ENCODE results near the gene SPEN.
A peak's percentile ranks its signal among the peaks of the same experiment; 100 is the strongest.

SPEN gene

DNA sequence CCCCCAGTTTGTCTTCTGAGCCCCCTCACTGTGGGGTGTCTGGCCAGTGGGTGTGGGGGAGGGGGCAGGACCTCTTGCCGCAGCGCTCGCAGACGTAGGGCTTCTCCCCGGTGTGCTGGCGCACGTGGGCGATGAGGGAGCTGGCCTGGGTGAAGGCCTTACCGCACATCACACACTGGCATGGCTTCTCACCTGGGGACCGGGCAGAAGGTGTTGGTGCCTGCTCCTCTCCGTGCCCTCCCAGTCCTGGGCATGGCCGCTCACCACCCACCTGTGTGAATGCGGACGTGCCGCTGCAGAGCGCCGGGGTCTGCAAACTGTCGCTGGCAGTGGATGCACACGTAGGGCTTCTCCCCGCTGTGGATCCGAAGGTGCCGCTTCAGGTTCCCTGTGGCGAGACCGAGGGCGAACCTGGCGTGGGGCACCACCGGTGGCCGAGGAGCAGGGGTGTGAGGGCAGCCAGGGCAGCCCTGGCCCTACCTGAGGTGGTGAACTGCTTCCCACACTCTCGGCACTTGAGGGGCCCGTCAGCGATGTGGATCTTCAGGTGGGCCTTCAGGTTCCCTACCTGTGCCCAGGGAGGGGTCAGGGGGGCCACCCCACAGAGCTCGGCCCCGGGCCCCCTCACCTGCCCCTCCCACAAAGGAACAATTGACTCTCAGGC, 96.0 kb downstream of the SPEN start:
- intact Hi-C loops (cut with micrococcal nuclease), result no loop called here
- peaks cover 100% of the 10 kb centered on the region for H3K36me3 Mint-ChIP-seq (ENCODE audit: low read depth)

GRCh38 chr1:15943992-15944307, 96.4 kb downstream of the SPEN start:
- H3K27ac Mint-ChIP-seq, result no peak overlapping the region
- H3K9me3 Mint-ChIP-seq, result no peaks in the 10 kb centered on the region
- intact Hi-C loops (cut with micrococcal nuclease), result no loop called here
- peaks cover 95% of the 10 kb centered on the region for H3K36me3 Mint-ChIP-seq (ENCODE audit: low read depth)
- H3K4me3 Mint-ChIP-seq, result no peak overlapping the region
- peaks cover 28% of the 10 kb centered on the region for H3K4me1 Mint-ChIP-seq (ENCODE audit: low read depth)
- no peaks in the 10 kb centered on the region for H3K27me3 Mint-ChIP-seq

More for the DNA sequence above, 96.0 kb downstream of the SPEN start:
- peaks cover 24% of the 10 kb centered on the region for H3K4me1 Mint-ChIP-seq (ENCODE audit: low read depth)
- no peak overlapping the region for H3K4me3 Mint-ChIP-seq
- no peaks in the 10 kb centered on the region for H3K9me3 Mint-ChIP-seq
- H3K27ac Mint-ChIP-seq, result no peak overlapping the region
- no peaks in the 10 kb centered on the region for H3K27me3 Mint-ChIP-seq

- no peaks in the 10 kb centered on the region for H3K9me3 Mint-ChIP-seq
- no peak overlapping the region for H3K4me3 Mint-ChIP-seq
- peaks cover 90% of the 10 kb centered on the region for H3K36me3 Mint-ChIP-seq (ENCODE audit: low read depth)
- peaks cover 28% of the 10 kb centered on the region for H3K4me1 Mint-ChIP-seq (ENCODE audit: low read depth)
- intact Hi-C loops (cut with micrococcal nuclease), result no loop called here
- H3K27me3 Mint-ChIP-seq, result no peaks in the 10 kb centered on the region
- H3K27ac Mint-ChIP-seq, result no peak overlapping the region
These were observed 97.0 kb downstream of the SPEN start for GRCh38 chr1:15944308-15945010.

- Mint-ChIP-seq H3K27me3 (no peaks in the 10 kb centered on the region), H3K9me3 (no peaks in the 10 kb centered on the region), H3K4me1 (ENCODE audit: low read depth) (peaks cover 33% of the 10 kb centered on the region), H3K36me3 (ENCODE audit: low read depth) (peaks cover 83% of the 10 kb centered on the region), H3K27ac (no peak overlapping the region), H3K4me3 (no peak overlapping the region)
- intact Hi-C loops (cut with micrococcal nuclease), result no loop called here
These were observed 97.7 kb downstream of the SPEN start for GRCh38 chr1:15945011-15945831.

- intact Hi-C loops (cut with micrococcal nuclease), result no loop called here
- no peak overlapping the region for H3K27ac Mint-ChIP-seq
- peaks cover 40% of the 10 kb centered on the region for H3K4me1 Mint-ChIP-seq (ENCODE audit: low read depth)
- H3K27me3 Mint-ChIP-seq, result no peaks in the 10 kb centered on the region
- H3K4me3 Mint-ChIP-seq, result no peak overlapping the region
- H3K9me3 Mint-ChIP-seq, result no peaks in the 10 kb centered on the region
- peaks cover 76% of the 10 kb centered on the region for H3K36me3 Mint-ChIP-seq (ENCODE audit: low read depth)
These were observed 98.4 kb downstream of the SPEN start for GRCh38 chr1:15945832-15946448.

- Mint-ChIP-seq H3K36me3 (ENCODE audit: low read depth) (peaks cover 70% of the 10 kb centered on the region), H3K27me3 (no peaks in the 10 kb centered on the region), H3K9me3 (no peaks in the 10 kb centered on the region), H3K27ac (no peak overlapping the region), H3K4me3 (no peak overlapping the region), H3K4me1 (ENCODE audit: low read depth) (peaks cover 48% of the 10 kb centered on the region)
- intact Hi-C loops (cut with micrococcal nuclease), result no loop called here
These were observed 99.3 kb downstream of the SPEN start for GRCh38 chr1:15946571-15947381.

- Mint-ChIP-seq H3K27ac (peak overlapping the region; percentile 86), H3K4me3 (no peak overlapping the region), H3K4me1 (ENCODE audit: low read depth) (peaks cover 56% of the 10 kb centered on the region), H3K27me3 (no peaks in the 10 kb centered on the region), H3K9me3 (no peaks in the 10 kb centered on the region), H3K36me3 (ENCODE audit: low read depth) (peaks cover 70% of the 10 kb centered on the region)
- intact Hi-C loops (cut with micrococcal nuclease), result no loop called here
These were observed 100.0 kb downstream of the SPEN start for GRCh38 chr1:15947382-15948090.

DNA sequence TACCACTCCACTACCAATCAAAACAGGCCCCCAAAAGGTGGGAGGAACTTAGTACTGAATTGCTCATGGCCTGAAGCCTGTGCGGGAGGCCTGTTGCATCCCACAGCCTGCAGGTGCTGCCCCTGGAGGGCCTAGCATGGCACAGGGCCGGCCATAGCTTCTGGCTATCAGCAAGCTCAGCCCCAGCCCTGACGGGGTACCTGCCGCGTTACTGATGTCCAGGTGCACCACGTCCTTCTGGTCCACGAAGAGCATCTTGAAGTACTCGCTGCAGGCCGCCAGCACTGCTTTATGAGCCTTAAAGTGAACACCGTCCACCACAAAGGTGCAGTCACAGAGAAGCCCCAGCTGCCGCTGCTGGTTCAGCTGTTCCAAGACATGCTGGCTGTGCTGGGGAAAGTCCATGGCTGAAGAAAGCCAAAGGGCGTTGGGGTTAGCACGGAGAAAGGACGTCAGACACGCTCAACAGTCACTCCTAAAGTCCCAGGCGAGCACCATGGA, 100.6 kb downstream of the SPEN start:
- intact Hi-C loops (cut with micrococcal nuclease), result no loop called here
- Mint-ChIP-seq H3K4me3 (no peak overlapping the region), H3K9me3 (no peaks in the 10 kb centered on the region), H3K27ac (peak overlapping the region; percentile 86), H3K36me3 (ENCODE audit: low read depth) (peaks cover 68% of the 10 kb centered on the region), H3K4me1 (ENCODE audit: low read depth) (peaks cover 62% of the 10 kb centered on the region), H3K27me3 (no peaks in the 10 kb centered on the region)

DNA sequence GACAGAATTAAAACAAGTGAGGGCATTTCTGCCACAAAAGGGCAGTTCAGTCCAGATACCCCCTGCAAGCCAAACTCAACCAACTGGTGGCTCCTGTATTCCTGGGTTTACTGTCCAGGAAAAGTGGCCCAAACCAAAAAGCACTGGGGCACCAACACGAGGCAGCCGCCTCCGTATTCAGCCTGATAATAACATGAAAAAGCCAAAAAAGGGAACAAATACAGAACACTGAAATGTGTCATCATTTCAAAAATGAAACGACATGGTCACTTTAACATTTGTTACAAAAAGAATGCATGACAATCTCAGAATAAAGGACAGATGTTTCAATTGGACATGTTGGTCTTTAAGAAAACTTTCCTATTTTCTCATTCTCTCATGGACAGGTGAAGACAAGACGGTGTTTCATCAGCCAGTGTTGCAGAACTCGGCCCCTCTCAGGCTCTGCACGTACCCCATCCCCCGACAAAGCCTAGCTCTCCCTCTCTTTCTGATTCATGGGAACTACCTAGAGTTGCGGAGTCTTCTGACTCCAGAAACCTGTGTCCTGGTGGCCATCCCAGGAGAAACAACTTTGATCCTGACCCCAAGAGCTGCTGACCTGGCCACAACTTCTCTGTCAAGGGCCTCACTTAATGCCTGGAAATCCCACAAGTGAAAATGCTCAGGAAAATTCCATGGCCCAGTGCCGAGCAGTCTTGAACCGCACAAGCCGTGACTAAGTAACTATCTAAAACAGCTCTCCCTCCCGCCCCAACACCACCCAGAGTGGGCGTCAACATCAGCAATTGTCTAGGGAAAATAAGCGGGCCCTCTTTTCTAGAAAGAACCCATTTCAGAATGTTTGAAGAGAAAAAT, 101.3 kb downstream of the SPEN start:
- Mint-ChIP-seq H3K36me3 (ENCODE audit: low read depth) (peaks cover 61% of the 10 kb centered on the region), H3K27ac (peak overlapping the region; percentile 86), H3K9me3 (no peaks in the 10 kb centered on the region), H3K27me3 (no peaks in the 10 kb centered on the region), H3K4me1 (ENCODE audit: low read depth) (peaks cover 69% of the 10 kb centered on the region), H3K4me3 (peak overlapping the region; percentile 43)
- intact Hi-C loops (cut with micrococcal nuclease), result no loop called here

DNA sequence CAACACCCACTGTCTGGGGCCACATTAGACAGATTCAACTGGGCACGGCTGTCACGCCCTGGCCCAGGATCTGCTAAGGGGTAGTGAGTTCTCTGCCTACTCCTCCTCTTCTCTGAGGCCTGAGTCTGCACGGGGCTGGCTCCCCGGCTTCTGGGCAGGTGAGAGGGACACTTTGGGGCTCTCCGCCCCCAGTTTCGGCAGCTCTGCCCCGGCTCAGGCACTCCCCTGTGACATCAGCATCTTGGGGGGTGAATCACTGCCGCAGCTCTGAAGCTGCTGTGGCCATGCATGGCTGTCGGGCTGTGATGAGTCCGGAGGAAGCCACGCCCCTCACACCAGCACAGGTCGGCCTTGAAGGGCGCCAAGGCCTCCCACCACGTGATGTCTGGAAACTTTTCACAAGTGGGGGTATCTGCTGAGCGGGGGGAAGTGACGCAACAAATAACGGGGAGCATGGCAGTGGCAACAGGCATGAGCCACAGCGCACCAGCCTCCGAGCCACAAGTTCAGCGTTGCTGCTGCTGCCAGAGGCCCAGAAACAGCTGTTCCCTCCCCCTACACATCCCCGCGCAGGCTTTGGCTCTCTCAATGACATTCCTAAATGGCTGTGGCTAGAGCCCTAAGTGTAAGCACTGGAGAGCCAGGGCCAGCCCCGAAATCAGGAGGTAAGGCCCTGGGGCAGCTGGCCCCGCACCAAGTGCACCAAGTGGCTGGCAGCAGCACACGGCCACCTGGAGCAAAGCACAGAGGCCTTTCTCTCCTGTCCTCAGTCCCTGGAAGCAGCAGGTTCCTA, 102.1 kb downstream of the SPEN start:
- Mint-ChIP-seq H3K27ac (peak overlapping the region; percentile 86), H3K36me3 (ENCODE audit: low read depth) (peaks cover 59% of the 10 kb centered on the region), H3K9me3 (no peaks in the 10 kb centered on the region), H3K4me3 (peak overlapping the region; percentile 43), H3K4me1 (ENCODE audit: low read depth) (peaks cover 77% of the 10 kb centered on the region), H3K27me3 (no peaks in the 10 kb centered on the region)
- intact Hi-C loops (cut with micrococcal nuclease), result no loop called here

DNA sequence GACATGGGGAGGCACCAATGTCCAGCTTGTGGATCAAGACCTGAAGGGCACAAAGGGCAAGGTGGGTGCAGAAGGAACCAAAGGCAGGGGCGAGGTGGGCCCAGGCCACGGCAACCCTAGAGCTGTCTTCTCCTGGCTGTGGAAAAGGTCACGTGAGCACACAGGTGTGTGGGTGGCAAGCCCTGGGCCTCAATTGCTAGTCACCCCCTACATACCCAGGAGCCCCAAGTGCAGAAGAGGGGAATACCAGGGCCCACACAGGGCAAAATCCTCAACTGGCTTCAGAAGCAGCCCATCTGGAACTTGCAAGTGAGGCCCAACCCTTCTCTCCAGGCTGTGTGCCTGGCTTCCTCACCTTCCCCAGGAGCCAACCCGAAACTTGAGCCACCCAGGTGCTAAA, 102.8 kb downstream of the SPEN start:
- intact Hi-C loops (cut with micrococcal nuclease), result no loop called here
- Mint-ChIP-seq H3K9me3 (no peaks in the 10 kb centered on the region), H3K4me3 (no peak overlapping the region), H3K27ac (peak overlapping the region; percentile 86), H3K4me1 (ENCODE audit: low read depth) (peaks cover 83% of the 10 kb centered on the region), H3K27me3 (no peaks in the 10 kb centered on the region), H3K36me3 (ENCODE audit: low read depth) (peaks cover 58% of the 10 kb centered on the region)

Measured in dendritic cell treated with granulocyte-macrophage colony-stimulating factor and Interleukin-4, amounts not matched to agents 40 ng/mL and 50 ng/mL, for 4 days (primary cell).